A549 (cell line): ENCODE results near the gene TUBB3.

Source experiments
- CEBPB ChIP-seq, 2 experiments: fragments of >200 bp in 1 of 2; sonication (Bioruptor Twin) in 1 of 2; formaldehyde crosslinking in 1 of 2; IDR thresholded peaks; 2 replicates each; pipeline ENCODE4 v1.6.1; 2012 to 2016
- EP300 ChIP-seq, 2 experiments: fragments of >200 bp; sonication (Bioruptor Twin); formaldehyde crosslinking; IDR thresholded peaks; 2 replicates in 1 of 2; 3 replicates in 1 of 2; pipeline ENCODE4 v1.6.1; 2016 to 2017
- JUNB ChIP-seq: fragments of >200 bp; sonication (Bioruptor Twin); formaldehyde crosslinking; IDR thresholded peaks from 2 replicates; pipeline ENCODE4 v1.6.1; 2016
- MAZ ChIP-seq: fragments of 150-350 bp; IDR thresholded peaks from 2 replicates; pipeline ENCODE4 v1.6.1; 2014; ENCODE audit warnings: antibody characterized with exemption, low read depth, low read length, borderline replicate concordance
- MYC ChIP-seq: IDR thresholded peaks from 2 replicates; pipeline ENCODE4 v1.6.1; 2012; ENCODE audit warnings: mild to moderate bottlenecking, inconsistent platforms, low read length, improper control_type of control experiment, borderline replicate concordance
- POLR2A ChIP-seq: IDR thresholded peaks from 2 replicates; pipeline ENCODE4 v1.6.1; 2012; ENCODE audit warnings: mild to moderate bottlenecking, low read length
- RFX5 ChIP-seq: fragments of 450-650 bp; IDR thresholded peaks from 2 replicates; pipeline ENCODE4 v1.7.1; 2014; ENCODE audit warnings: antibody characterized with exemption, mild to moderate bottlenecking, moderate library complexity
- RNF2 ChIP-seq: fragments of 200-600 bp; sonication (generic); IDR thresholded peaks from 2 replicates; pipeline ENCODE4 v1.6.1; 2016; ENCODE audit warnings: low read depth, mild to moderate bottlenecking, antibody characterized with exemption, moderate library complexity, borderline replicate concordance
- SMC3 ChIP-seq: fragments of >200 bp; sonication (Bioruptor Twin); formaldehyde crosslinking; IDR thresholded peaks from 3 replicates; pipeline ENCODE4 v1.6.1; 2018; ENCODE audit warnings: inconsistent platforms
- TFCP2L1 ChIP-seq: fragments of 250-450 bp; sonication (Bioruptor Pico); IDR thresholded peaks from 2 replicates; pipeline ENCODE4 v1.5.0; 2021; ENCODE audit warnings: mild to moderate bottlenecking
- ZSCAN20 ChIP-seq: fragments of 250-450 bp; sonication (Bioruptor Pico); IDR thresholded peaks from 2 replicates; pipeline ENCODE4 v1.8.0; 2022; ENCODE audit warnings: mild to moderate bottlenecking, moderate library complexity
- TF ChIP-seq, protein P1 (sequence below): fragments of >200 bp; sonication (Bioruptor Twin); formaldehyde crosslinking; IDR thresholded peaks from 3 replicates; pipeline ENCODE4 v1.5.1; 2016
- TF ChIP-seq, protein P2 (sequence below): fragments of 450-650 bp; IDR thresholded peaks from 2 replicates; pipeline ENCODE4 v1.6.1; 2014; ENCODE audit warnings: antibody characterized with exemption
- TF ChIP-seq, protein P3 (sequence below): IDR thresholded peaks from 2 replicates; pipeline ENCODE4 v1.6.1; 2012

DNA sequence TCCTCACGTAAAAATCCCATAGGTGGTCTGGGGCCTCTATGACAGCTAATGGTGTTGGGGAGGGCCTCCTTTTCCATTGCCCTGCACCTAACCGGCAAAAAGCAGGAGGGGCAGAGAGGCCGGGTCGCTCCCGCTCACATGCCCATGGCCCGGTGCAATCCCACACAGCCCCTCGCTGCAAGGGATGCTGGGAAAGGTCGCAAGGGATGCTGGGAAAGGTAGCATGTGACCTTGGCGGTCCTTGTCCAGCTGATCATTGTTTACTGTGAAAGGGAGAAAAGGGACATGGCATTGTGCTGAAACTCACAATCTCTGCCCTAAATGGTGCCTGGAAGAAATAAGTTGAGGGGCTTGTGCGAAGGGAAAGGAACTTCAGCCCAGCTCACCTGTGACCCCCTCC lies 35.5 kb downstream of the TUBB3 start:
- TF ChIP-seq MAZ (no peak), JUNB (no peak), TFCP2L1 (CRISPR knock-in tag) (no peak), RFX5 (no peak), SMC3 (no peak), POLR2A (no peak), MYC (no peak), RNF2 (no peak), EP300 (IDR thresholded peaks at IDR 0.05) (no peak), ZSCAN20 (no peak), CEBPB (IDR thresholded peaks at IDR 0.05) (no peak)
- TF ChIP-seq, protein P1, sequence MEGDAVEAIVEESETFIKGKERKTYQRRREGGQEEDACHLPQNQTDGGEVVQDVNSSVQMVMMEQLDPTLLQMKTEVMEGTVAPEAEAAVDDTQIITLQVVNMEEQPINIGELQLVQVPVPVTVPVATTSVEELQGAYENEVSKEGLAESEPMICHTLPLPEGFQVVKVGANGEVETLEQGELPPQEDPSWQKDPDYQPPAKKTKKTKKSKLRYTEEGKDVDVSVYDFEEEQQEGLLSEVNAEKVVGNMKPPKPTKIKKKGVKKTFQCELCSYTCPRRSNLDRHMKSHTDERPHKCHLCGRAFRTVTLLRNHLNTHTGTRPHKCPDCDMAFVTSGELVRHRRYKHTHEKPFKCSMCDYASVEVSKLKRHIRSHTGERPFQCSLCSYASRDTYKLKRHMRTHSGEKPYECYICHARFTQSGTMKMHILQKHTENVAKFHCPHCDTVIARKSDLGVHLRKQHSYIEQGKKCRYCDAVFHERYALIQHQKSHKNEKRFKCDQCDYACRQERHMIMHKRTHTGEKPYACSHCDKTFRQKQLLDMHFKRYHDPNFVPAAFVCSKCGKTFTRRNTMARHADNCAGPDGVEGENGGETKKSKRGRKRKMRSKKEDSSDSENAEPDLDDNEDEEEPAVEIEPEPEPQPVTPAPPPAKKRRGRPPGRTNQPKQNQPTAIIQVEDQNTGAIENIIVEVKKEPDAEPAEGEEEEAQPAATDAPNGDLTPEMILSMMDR, result no peak
- TF ChIP-seq, protein P2, sequence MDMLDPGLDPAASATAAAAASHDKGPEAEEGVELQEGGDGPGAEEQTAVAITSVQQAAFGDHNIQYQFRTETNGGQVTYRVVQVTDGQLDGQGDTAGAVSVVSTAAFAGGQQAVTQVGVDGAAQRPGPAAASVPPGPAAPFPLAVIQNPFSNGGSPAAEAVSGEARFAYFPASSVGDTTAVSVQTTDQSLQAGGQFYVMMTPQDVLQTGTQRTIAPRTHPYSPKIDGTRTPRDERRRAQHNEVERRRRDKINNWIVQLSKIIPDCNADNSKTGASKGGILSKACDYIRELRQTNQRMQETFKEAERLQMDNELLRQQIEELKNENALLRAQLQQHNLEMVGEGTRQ, result no peak
- TF ChIP-seq, protein P3, sequence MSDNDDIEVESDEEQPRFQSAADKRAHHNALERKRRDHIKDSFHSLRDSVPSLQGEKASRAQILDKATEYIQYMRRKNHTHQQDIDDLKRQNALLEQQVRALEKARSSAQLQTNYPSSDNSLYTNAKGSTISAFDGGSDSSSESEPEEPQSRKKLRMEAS, result no peak
